ENCODE measurements around the gene TGM5.
"Not testable (repeated sequence)": the region's sequence is repeated elsewhere in the genome, so short reads cannot be mapped to it uniquely, and the experiment has no call there.

Gene TGM5

DNA sequence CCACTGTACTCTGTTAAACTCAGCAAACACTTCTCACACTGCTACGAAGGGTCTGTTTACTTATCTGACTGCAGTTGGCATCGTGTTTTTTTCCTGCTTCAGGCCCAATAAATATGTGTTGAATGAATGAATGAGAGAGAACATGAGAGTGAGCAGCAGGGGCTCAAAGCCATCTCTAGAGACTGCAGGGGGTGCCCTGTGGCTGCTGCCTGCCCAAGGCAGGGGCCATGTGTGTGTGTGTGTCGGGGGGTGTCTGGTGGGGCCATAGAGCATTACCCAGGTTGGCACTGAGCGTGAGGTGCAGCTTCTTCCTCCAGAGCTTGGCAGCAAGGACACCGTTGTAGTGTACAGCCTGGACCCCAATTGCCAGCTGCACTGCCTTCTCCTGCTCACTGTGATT lies 60.7 kb downstream of the TGM5 start:
- peaks cover 7% of the 10 kb centered on the region for H3K4me1 Mint-ChIP-seq
- ATAC-seq (replicated peaks; ENCODE audit: extremely low read depth, poor library complexity, severe bottlenecking) (no peak), DNase-seq (ENCODE audit: low spot score in 2 of 2) (no peak)
- H3K9me3 Mint-ChIP-seq = no peaks in the 10 kb centered on the region
- H3K27me3 Mint-ChIP-seq = peaks cover 34% of the 10 kb centered on the region
- H3K36me3 Mint-ChIP-seq (ENCODE audit: insufficient read depth) = peaks cover 3% of the 10 kb centered on the region
- no peak overlapping the region for H3K4me3 Mint-ChIP-seq
- H3K27ac Mint-ChIP-seq (ENCODE audit: low read depth) = no peak overlapping the region

DNA sequence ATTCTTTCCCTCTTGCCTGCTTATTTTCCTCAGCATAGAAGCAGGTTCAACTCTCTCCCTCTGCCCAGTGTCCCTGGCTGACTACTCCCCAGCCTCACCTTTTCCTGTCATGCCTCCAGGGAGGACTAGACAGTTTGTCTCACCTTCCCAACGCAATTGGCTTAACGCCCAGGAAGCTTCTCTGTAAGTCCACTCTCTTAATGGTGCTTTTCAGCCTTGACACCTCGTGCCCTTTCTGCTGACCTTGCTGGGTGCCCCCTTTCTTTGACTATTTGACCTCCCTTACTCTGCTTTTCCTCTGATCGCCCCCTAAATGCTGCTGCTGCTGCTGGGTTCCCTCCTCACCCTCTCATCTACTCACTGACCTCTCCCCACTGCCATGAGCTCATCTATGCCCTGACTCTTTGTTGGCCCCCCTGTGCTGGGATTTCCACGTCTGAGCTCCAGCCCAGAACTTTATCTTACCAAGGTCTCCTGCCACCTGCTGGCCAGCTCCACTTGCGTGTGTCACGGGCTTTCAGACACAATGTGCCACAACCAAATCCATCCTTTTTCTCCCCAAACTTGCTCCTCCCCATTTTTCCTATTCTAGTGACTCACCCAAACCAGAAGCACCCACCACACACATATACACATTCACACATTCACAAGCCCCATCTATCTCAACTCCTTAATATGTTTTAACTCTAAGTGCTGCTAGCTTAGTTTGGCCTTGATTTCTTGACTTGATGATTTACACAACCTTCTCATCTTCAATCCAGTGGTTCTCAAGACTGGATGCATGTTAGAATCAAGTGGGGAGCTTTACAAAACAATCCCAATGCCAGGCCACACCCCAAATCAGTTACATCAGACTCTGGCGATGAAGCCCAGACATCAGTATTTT lies 62.5 kb downstream of the TGM5 start:
- Mint-ChIP-seq H3K36me3 (ENCODE audit: insufficient read depth) (peaks cover 6% of the 10 kb centered on the region), H3K27ac (ENCODE audit: low read depth) (peak overlapping the region; percentile 1), H3K9me3 (no peaks in the 10 kb centered on the region), H3K4me3 (no peak overlapping the region), H3K27me3 (peaks cover 16% of the 10 kb centered on the region), H3K4me1 (peaks cover 7% of the 10 kb centered on the region)
- DNase-seq (ENCODE audit: low spot score in 2 of 2) (no peak), ATAC-seq (replicated peaks; ENCODE audit: extremely low read depth, poor library complexity, severe bottlenecking) (peak; percentile 32)

DNA sequence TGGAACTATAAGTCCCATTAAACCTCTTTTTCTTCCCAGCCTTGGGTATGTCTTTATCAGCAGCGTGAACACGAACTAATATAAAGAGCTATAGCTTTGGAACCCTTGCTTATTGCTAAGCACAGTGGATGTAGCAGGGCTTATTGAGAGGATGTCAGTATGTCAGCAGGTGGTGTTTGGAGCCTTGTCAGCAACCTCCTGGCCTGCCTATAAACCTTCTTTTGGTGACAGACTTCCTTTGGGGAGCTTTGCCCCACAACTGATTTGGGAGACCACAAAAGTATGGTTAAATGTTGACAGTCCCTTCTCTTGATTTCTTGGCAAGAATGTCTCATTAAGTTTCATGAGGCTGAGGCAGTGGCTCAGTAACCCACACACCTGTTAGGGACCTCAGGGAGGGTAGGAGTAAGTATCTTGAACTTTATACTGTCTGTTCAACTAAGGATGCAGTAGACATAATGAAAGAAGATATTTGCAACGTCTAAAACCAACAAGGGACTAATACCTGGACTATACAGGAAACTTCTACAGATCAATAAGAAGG lies 66.7 kb downstream of the TGM5 start:
- H3K9me3 Mint-ChIP-seq = no peaks in the 10 kb centered on the region
- H3K36me3 Mint-ChIP-seq (ENCODE audit: insufficient read depth) = peaks cover 31% of the 10 kb centered on the region
- H3K27me3 Mint-ChIP-seq = no peaks in the 10 kb centered on the region
- ATAC-seq (replicated peaks; ENCODE audit: extremely low read depth, poor library complexity, severe bottlenecking) (no peak), DNase-seq (ENCODE audit: low spot score in 2 of 2) (no peak)
- no peak overlapping the region for H3K4me3 Mint-ChIP-seq
- H3K4me1 Mint-ChIP-seq = peaks cover 7% of the 10 kb centered on the region
- no peak overlapping the region for H3K27ac Mint-ChIP-seq (ENCODE audit: low read depth)

DNA sequence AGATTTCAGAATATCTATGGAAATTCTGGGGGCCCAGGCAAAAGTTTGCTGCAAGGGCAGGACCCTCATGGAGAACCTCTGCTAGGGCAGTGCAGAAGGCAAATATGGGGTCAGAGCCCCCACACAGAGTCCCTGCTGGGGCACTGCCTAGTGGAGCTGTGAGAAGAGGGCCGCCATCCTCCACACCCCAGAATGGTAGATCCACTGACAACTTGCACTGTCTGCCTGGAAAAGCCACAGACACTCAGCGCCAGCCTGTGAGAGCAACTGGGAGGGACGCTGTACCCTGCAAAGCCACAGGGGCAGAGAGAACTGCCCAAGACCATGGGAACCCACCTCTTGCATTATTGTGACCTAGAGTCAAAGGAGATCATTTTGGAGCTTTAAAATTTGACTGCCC lies 67.7 kb downstream of the TGM5 start:
- peaks cover 40% of the 10 kb centered on the region for H3K36me3 Mint-ChIP-seq (ENCODE audit: insufficient read depth)
- no peak overlapping the region for H3K27ac Mint-ChIP-seq (ENCODE audit: low read depth)
- H3K4me3 Mint-ChIP-seq = no peak overlapping the region
- no peaks in the 10 kb centered on the region for H3K9me3 Mint-ChIP-seq
- DNase-seq (ENCODE audit: low spot score in 2 of 2) = no peak
- ATAC-seq (replicated peaks; ENCODE audit: extremely low read depth, poor library complexity, severe bottlenecking) = no peak
- H3K4me1 Mint-ChIP-seq = peaks cover 1% of the 10 kb centered on the region
- no peaks in the 10 kb centered on the region for H3K27me3 Mint-ChIP-seq

DNA sequence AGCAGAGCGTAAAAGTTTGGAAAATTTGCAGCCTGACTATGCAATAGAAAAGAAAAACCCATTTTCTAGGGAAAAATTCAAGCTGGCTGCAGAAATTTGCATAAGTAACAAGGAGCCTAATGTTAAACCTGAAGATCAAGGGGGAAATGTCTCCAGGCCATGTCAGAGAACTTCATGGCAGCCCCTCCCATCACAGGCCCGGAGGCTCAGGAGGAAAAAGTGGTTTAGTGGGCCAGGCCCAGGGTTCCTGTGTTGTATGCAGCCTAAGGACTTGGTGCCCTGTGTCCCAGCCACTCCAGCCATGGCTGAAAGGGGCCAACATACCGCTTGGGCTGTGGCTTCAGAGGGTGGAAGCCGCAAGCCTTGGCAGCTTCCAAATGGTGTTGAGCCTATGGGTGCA lies 68.2 kb downstream of the TGM5 start:
- H3K27ac Mint-ChIP-seq (ENCODE audit: low read depth); ATAC-seq (replicated peaks; ENCODE audit: extremely low read depth, poor library complexity, severe bottlenecking); H3K4me1 Mint-ChIP-seq; DNase-seq (ENCODE audit: low spot score in 2 of 2); H3K27me3 Mint-ChIP-seq; H3K4me3 Mint-ChIP-seq; H3K9me3 Mint-ChIP-seq: not testable (repeated sequence)
- peaks cover 40% of the 10 kb centered on the region for H3K36me3 Mint-ChIP-seq (ENCODE audit: insufficient read depth)

DNA sequence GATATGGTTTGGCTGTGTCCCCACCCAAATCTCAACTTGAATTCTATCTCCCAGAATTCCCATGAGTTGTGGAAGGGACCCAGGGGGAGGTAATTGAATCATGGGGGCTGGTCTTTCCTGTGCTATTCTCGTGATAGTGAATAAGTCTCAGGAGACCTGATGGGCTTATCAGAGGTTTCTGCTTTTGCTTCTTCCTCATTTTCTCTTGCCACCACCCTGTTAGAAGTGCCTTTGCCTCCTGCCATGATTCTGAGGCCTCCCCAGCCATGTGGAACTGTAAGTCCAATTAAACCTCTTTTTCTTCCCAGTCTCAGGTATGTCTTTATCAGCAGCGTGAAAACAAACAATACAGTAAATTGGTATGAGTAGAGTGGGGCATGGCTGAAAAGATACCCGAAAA lies 69.0 kb downstream of the TGM5 start:
- peaks cover 46% of the 10 kb centered on the region for H3K36me3 Mint-ChIP-seq (ENCODE audit: insufficient read depth)
- not testable (repeated sequence) for H3K27ac Mint-ChIP-seq (ENCODE audit: low read depth); H3K4me1 Mint-ChIP-seq; DNase-seq (ENCODE audit: low spot score in 2 of 2); H3K4me3 Mint-ChIP-seq; H3K9me3 Mint-ChIP-seq; ATAC-seq (replicated peaks; ENCODE audit: extremely low read depth, poor library complexity, severe bottlenecking); H3K27me3 Mint-ChIP-seq

DNA sequence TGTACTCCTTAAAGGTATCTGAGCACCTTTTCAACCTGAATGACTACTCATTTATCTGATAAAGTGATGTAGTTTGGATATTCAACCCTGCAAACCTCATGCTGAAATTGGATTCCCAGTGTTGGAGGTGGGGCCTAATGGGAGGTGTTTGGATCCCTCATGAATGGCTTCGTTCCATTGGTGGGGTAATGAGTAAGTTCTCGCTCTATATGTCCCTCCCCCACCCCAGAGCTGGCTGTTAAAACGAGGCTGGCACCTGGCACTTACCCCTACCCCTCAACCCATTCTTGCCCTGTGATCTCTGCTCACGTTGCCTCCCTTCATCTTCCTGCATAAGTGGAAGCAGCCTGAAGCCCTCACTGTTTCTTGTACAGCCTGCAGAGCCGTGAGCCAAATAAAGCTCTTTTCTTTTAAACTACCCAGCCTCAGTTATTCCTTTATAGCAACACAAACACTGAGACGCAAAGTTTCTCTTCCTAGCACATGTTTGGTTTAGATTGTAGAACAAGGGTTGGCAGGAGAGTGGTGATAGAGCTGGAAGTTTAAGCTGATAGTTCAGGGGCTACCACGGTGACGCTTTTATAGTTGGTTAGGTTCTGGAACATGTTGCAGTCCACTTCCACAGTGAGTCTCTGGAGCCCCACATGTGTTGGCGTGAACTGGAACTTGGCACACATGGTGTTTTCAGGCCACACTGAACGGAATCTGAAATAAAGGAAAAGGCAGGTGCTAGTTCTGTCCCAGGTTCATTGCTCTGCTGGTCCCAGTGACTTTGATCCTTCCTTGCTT lies 69.8 kb downstream of the TGM5 start:
- ATAC-seq (replicated peaks; ENCODE audit: extremely low read depth, poor library complexity, severe bottlenecking) = no peak
- no peak for DNase-seq (ENCODE audit: low spot score in 2 of 2)
- H3K4me1 Mint-ChIP-seq = no peaks in the 10 kb centered on the region
- no peak overlapping the region for H3K4me3 Mint-ChIP-seq
- peaks cover 53% of the 10 kb centered on the region for H3K36me3 Mint-ChIP-seq (ENCODE audit: insufficient read depth)
- no peaks in the 10 kb centered on the region for H3K9me3 Mint-ChIP-seq
- H3K27ac Mint-ChIP-seq (ENCODE audit: low read depth) = no peak overlapping the region
- H3K27me3 Mint-ChIP-seq = no peaks in the 10 kb centered on the region

DNA sequence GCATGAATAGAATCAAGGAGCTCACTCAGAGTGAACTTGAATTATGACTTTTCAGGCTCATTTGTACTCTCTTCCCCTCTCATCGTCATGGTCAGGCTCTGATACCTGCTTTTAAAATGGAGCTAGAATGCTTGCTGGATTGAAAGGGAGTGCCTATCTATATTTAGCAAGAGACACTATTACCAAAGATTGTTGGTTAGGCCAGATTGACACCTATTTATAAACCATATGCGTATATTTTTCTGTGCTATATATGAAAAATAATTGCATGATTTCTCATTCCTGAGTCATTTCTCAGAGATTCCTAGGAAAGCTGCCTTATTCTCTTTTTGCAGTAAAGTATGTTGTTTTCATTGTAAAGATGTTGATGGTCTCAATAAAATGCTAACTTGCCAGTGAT lies 71.9 kb downstream of the TGM5 start:
- no peak for DNase-seq (ENCODE audit: low spot score in 2 of 2)
- Mint-ChIP-seq H3K9me3 (no peaks in the 10 kb centered on the region), H3K27me3 (no peaks in the 10 kb centered on the region), H3K27ac (ENCODE audit: low read depth) (no peak overlapping the region), H3K4me1 (peaks cover 9% of the 10 kb centered on the region), H3K36me3 (ENCODE audit: insufficient read depth) (peaks cover 63% of the 10 kb centered on the region), H3K4me3 (no peak overlapping the region)
- ATAC-seq (replicated peaks; ENCODE audit: extremely low read depth, poor library complexity, severe bottlenecking) = no peak

DNA sequence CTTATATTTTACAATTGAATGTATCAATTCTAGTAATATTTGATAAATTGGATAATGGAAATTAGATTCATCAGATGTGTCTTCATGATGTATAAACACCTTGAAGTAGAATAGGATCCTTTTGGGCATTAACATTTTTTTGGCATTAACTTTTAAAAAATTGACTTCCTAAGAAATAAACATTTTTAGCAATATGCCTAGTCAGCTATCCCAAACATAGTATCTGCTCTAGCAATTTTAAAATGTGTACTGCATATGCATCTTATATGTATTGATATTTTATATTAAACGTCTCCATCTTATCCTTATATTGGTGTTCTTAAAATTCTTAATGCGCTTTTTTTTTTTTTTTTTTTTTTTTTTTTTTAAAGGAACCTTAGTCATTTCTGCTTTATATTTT lies 73.0 kb downstream of the TGM5 start:
- Mint-ChIP-seq H3K27me3 (no peaks in the 10 kb centered on the region), H3K4me1 (peaks cover 16% of the 10 kb centered on the region), H3K9me3 (no peaks in the 10 kb centered on the region), H3K36me3 (ENCODE audit: insufficient read depth) (peaks cover 67% of the 10 kb centered on the region), H3K27ac (ENCODE audit: low read depth) (no peak overlapping the region), H3K4me3 (no peak overlapping the region)
- no peak for DNase-seq (ENCODE audit: low spot score in 2 of 2)
- no peak for ATAC-seq (replicated peaks; ENCODE audit: extremely low read depth, poor library complexity, severe bottlenecking)

DNA sequence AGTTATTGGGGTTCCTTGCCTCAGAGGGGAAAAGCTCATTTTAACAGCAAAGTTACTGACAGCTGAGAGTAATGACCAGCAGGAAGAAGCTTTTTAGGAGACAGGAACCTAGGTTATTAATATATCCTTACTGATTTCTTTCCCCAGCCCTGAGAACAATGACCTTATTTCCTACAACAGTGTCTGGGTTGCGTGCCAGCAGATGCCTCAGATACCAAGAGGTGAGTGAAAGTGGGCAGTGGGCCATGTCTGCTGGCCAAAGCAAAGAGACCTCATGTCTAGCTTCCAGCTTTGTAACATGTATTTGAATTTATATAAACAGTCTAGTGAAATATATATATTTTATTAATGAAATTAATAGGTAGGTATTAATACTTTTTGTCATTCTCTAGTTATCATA lies 76.5 kb downstream of the TGM5 start:
- ATAC-seq (replicated peaks; ENCODE audit: extremely low read depth, poor library complexity, severe bottlenecking) (no peak), DNase-seq (ENCODE audit: low spot score in 2 of 2) (no peak)
- Mint-ChIP-seq H3K4me1 (peaks cover 39% of the 10 kb centered on the region), H3K9me3 (no peaks in the 10 kb centered on the region), H3K36me3 (ENCODE audit: insufficient read depth) (peaks cover 63% of the 10 kb centered on the region), H3K4me3 (no peak overlapping the region), H3K27me3 (no peaks in the 10 kb centered on the region), H3K27ac (ENCODE audit: low read depth) (no peak overlapping the region)

DNA sequence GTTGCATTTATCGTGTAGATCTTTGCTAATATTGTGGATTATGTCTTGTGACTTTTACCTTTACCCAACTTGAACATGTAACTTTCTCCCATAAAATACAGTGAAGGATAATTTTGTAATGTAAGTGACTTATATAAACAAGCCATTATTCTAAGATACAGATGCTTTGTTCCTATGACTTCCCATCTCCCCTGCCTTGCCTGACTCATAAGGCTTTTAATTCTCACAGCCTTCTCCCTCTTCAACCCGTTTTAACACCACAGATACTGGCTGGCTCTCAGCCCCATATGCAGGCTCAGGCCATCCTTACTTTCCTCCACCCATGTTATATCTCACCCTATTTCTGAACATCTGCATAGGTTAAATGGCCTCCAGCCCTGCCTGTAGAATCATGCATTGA lies 77.4 kb downstream of the TGM5 start:
- DNase-seq (ENCODE audit: low spot score in 2 of 2) (no peak), ATAC-seq (replicated peaks; ENCODE audit: extremely low read depth, poor library complexity, severe bottlenecking) (no peak)
- H3K27ac Mint-ChIP-seq (ENCODE audit: low read depth) = no peak overlapping the region
- H3K4me3 Mint-ChIP-seq = no peak overlapping the region
- no peaks in the 10 kb centered on the region for H3K9me3 Mint-ChIP-seq
- H3K27me3 Mint-ChIP-seq = no peaks in the 10 kb centered on the region
- peaks cover 48% of the 10 kb centered on the region for H3K4me1 Mint-ChIP-seq
- peaks cover 58% of the 10 kb centered on the region for H3K36me3 Mint-ChIP-seq (ENCODE audit: insufficient read depth)

DNA sequence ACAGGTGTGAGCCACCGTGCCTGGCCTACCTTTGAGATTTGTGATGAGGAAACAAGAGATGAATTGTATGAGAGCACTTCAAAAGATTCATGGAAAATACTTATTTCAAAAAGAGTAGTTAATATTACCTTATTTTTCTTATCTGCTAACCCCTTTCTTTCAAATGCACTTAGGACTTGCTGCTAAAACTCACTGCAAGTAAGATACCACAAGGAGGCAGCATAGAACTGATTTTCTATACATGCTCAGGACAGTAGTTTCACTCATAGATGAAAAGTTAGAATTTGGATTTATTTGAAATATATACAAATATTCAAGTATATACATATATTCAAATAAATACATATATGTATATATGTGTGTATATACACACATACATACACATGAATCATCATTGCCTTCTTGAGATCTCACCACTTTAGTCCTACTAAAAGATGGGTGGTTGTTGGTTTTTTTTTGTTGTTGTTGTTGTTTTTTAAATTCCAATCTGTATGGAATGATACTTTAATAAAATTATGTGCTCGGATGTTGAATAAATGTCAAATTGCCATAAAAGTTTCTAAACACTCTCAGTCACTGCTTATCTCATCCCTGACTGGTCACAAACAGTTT lies 79.1 kb downstream of the TGM5 start:
- DNase-seq (ENCODE audit: low spot score in 2 of 2) (no peak), ATAC-seq (replicated peaks; ENCODE audit: extremely low read depth, poor library complexity, severe bottlenecking) (no peak)
- Mint-ChIP-seq H3K4me1 (peaks cover 49% of the 10 kb centered on the region), H3K27ac (ENCODE audit: low read depth) (peak overlapping the region; percentile 96), H3K27me3 (no peaks in the 10 kb centered on the region), H3K36me3 (ENCODE audit: insufficient read depth) (peaks cover 53% of the 10 kb centered on the region), H3K9me3 (no peaks in the 10 kb centered on the region), H3K4me3 (peak overlapping the region; percentile 90)
